Measurements from ENCODE around the gene ULK4.
"Not testable (repeated sequence)": the region's sequence is repeated elsewhere in the genome, so short reads cannot be mapped to it uniquely, and the experiment has no call there.

ULK4 gene

DNA sequence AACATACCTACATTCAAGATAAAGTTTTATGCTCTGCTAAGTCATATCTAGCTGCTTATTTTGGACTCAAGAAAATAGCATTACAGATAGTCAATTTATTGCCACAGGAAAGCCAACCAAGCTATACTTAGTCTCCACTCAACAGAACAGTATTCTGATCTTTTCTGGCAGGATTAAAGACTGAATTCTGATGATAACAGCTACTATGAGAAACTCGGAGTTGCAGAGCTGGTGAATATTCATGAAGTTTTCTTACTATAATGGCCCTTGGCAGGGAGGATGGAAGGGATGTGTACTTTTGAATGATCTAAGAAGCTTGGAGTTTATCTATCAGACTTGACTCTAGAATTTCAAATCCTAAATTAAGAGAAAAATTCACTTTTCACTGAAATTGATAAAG lies 524.9 kb downstream of the ULK4 start:
- no peak for DNase-seq (ENCODE audit: low spot score)

DNA sequence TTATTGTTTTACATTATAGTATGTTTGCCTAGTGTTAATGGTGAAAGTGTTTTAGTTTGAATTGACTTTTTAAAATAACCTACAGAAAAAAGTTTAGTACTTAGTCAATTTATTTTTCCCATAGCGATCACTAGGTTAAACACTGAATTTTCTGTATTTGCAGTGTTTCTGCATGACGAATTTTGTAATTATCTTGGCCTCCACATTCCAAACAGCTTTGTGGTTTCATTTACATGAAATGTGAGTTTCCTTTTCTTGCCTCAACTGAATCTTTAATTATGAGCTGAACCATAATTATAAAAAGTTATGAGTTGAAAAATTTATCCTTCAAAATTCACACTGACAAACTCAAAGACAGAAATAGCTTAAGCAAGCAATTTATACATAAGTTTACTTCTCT lies 527.1 kb downstream of the ULK4 start:
- no peak for DNase-seq (ENCODE audit: low spot score)

DNA sequence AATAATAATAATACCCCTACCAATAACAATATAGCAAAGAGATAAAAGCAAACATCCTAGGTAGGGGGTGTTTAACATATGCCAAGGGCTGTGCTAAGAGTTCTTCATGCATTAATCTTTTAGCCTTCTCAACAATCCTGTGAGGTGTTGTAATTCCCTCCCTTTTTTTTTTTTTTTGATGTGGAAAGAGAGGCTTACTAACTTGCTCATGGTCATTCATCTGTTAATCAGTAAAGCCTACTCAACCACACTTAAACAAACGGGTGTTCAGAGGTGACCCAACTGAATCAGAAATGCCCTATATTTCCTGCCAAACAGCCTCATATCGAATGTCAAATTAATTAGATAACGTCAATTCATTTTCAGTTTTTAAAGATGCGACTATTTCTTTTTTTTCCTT lies 530.5 kb downstream of the ULK4 start:
- DNase-seq (ENCODE audit: low spot score) = no peak

DNA sequence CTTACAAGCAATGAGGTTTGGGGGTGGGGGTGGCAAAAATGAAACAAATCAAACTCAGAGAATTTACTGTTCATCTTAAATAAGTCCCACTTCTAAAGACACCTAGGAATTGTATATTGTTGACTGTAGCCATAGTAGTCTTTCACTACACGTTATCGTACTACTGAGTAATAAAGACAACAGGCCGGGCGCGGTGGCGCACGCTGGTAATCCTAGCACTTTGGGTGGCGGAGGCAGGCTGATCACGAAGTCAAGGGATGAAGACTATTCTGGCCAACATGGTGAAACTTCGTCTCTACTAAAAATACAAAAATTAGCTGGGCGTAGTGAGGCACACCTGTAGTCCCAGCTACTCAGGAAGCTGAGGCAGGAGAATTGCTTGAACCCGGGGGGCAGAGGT lies 531.0 kb downstream of the ULK4 start:
- no peak for DNase-seq (ENCODE audit: low spot score)

DNA sequence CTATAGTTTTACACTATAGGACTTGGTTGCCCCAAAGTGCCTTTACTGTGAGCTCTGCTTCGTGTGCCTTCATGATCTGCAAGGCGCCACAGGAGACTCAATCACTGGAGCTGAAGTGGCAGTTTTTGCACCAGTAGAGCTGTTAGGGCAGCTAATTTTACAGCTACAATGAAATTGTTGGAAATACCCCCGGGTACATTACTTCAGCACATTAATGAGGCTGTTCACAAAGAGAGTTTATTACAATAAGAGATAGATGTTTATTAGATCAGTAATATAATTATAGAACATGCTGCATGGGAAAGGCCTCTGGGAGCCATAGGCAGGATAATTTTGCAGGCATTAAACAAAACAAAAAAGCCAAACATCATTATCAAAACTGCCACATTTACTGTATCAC lies 531.5 kb downstream of the ULK4 start:
- no peak for DNase-seq (ENCODE audit: low spot score)

DNA sequence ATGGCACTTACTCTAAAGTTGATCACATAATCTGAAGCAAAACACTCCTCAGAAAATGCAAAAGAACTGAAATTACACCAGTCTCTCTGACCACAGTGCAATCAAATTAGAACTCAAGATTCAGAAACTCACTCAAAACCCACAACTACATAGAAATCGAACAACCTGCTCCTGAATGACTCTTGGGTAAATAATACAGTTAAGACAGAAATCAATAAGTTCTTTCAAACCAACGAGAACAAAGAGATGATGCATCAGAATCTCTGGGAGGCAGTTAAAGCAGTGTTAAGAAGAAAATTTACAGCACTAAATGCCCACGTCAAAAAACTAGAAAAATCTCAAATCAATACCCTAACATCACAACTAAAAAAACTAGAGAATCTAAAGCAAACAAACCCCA lies 535.4 kb downstream of the ULK4 start:
- no peak for DNase-seq (ENCODE audit: low spot score)

DNA sequence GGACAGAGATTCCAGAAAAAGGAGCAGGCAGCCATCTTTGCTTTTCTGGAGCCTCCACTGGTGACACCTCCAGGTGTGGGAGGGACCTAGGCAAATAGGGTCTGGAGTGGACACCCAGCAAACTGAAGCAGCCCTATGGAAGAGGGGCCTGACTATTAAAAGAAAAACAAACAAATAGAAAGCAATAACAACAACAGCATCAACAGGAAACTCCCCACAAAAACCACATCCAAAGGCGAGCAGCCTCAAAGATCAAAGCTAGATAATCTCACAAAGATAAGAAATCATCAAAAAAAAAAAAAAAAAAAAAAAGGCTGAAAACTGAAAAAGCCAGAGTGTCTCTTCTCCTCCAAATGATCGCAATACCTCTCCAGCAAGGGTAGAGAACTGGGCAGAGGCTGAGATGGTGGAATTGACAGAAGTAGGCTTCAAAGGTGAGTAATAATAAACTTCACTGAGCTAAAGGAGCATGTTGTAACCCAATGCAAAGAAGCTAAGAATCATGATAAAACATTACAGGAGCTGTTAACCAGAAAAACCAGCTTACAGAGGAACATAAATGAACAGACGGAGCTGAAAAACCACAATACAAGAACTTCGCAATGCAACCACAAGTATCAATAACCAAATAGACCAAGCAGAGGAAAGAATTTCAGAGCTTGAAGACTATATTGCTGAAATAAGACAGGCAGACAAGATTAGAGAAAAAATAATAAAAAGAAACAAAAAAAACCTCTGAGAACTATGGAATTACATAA lies 537.2 kb downstream of the ULK4 start:
- no peak for DNase-seq (ENCODE audit: low spot score)

DNA sequence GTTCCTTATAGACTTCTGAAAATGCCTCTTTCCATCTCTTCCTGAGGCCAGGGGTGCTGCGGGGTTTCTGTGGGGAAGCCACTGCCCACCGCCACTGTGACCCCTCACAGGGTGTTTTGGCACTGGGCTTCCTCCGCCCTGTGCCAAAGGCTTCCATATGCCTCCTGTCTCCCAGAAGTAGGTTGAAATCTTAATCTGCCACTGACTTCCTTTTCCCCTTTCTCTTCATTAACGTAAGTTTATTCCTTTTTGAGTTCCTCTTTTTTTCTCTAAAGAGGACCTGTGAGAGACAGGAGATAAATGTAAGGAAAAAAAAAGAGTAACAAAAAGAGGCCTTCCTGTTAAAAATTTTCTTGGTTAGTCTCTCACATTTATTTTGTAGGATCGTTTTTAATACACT lies 542.1 kb downstream of the ULK4 start:
- no peak for DNase-seq (ENCODE audit: low spot score)

DNA sequence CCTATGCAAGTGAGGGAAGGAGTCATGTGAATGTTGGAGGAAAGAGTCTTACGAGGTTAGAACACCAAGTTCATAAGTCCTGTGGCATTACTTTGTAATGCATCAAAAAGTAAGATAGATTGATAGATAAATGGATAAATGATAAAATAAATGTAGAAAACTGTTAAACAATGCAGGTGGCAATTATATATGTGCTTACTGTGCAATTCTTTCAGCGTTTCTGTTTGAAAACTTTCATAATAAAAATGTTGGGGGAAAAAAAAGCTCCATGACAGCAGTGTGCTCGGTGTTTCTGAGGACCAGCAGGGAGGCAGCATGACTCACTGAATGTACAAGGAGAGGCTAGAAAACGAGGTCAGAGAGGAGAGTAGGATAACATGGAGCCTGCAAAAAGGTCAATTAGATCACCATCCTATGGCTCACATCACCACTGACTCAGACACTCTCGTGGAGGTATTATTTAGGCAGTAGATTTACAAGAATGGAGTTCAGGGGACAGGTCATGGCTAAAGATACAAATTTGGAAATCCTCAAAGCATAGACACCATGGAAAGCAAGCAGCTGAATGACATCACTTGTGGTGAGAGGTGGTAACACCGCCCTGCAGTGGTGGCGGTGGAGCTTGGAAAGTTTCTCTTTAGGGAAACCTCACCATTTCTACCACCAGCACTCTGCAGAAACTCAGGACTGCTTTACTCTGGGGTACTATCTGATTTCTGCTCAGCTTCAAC lies 542.8 kb downstream of the ULK4 start:
- DNase-seq (ENCODE audit: low spot score) = no peak

DNA sequence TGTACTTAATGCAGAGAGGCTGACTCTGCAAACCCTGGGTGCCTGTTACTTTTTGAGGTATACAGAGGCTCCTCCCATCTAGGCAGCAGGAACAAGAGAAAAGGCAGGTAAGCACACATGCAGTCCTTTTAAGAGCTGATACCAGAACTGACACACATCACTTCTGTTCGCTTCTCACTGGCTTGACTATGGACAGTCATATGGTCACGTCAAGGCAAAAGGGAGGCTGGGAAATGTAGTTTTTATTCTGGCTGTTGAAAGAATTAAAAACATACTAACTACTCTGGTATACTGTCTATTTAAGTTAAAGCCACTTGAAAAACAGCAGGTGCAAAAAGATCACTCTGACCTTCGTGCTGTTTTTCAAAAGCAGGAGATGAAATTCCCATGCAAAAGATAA lies 544.3 kb downstream of the ULK4 start:
- DNase-seq (ENCODE audit: low spot score) = no peak

DNA sequence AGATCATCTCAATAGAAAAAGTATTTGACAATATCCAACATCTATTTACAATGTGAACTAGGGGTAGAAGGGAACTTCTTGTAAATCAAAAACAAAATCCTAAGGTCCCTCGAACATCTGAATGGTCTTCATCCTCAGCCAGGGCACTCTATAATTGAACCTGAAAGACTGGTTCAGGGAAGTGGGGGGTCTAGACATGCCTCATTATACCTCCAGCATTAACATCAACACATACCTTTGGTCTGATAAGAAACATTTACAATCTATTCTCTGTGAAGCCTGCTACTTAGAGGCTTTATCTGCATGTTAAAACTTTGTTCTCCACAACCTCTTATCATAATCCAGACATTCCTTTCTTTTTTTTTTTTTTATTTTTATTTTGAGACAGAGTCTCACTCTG lies 550.8 kb downstream of the ULK4 start:
- DNase-seq (ENCODE audit: low spot score) = no peak

DNA sequence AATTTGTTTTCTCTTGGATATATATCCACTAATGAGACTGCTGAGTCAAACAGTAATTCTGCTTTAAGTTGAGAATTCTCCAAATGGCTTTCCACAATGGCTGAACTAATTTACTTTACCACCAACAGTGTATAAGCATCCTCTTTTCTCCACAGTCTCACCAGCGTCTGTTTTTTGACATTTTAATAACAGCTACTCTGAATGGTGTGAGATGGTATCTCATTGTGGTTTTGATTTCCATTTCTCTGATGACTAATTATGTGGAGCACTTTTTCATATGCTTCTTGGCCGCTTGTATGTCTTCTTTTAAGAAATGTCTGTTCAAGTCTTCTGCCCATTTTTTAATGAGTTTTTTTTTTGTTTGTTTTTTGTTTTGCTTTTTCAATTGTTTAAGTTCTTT lies 556.4 kb downstream of the ULK4 start:
- DNase-seq (ENCODE audit: low spot score) = no peak

DNA sequence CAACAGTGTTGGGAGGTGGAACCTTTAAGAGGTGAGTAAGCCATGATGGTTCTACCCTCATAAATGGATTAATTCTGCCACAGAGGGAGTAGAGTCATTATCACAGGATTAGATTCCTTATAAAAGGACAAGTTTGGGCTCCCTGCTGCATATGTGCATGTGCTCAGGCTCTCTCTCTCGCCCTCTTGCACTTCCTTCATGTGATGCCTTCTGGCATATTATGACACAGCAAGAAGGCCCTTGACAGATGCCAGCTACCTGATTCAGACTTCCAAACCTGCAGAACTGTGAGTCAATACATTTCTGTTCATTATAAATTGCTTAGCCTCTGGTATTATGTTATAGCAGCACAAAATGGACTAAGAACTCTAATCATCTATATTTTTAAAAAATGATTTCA lies 557.3 kb downstream of the ULK4 start:
- DNase-seq (ENCODE audit: low spot score) = no peak

DNA sequence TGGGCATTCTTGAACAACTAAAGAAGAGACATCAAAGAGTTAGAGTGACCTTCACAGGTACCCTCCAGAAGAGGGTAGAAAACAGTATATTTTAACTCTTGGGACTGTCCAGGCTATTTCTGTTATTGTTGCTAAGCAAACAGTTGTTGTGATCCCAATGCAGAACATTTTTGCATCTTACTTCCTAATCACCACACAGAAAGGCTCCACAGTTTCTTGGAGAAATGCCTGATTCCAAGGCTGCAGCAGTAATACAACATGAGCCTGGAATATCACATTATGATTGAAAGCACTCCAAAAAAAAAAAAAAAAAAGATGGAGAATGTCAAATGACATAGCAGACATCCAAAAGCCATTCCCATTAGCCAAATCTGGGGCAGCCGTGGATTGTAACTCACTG lies 567.0 kb downstream of the ULK4 start:
- DNase-seq (ENCODE audit: low spot score) = no peak

DNA sequence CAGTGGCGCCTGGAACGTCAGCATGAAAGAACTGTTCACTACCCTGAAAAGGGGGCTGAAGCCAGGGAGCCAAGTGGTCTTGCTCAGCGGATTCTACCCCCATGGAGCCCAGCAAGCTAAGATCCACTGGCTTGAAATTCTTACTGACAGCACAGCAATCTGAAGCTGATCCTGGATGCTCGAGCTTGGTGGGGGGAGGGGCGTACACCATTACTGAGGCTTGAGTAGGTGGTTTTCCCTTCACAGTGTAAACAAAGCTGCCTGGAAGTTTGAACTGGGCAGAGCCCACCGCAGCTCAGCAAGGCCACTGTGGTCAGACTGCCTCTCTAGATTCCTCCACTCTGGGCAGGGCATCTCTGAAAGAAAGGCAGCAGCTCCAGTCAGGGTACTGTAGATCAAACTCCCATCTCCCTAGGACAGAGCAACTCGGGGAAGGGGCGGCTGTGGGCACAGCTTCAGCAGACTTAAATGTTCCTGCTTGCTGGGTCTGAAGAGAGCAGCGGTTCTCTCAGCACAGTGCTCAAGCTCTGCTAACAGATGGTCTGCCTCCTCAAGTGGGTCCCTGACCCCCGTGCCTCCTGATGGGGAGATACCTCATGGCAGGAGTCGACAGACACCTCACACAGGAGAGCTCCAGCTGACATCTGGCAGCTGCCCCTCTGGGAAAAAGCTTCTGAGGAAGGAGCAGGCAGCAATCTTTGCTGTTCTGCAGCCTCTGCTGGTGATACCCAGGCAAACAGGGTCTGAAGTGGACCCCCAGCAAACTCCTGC lies 591.0 kb downstream of the ULK4 start:
- DNase-seq (ENCODE audit: low spot score) = not testable (repeated sequence)

DNA sequence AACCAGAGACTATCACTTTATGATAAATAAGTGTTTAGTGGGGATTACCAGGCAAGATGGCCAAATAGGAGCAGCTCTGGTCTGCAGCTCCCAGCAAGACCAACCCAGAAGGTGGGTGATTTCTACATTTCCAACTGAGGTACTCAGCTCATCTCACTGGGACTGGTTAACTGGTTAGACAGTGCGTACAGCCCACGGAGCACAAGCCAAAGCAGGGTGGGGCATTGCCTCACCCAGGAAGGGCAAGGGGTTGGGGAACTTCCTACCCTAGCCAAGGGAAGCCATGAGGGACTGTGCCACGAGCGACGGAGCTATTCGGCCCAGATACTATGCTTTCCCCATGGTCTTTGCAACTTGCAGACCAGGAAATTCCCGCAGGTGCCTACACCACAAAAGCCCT lies 591.6 kb downstream of the ULK4 start:
- no peak for DNase-seq (ENCODE audit: low spot score)

DNA sequence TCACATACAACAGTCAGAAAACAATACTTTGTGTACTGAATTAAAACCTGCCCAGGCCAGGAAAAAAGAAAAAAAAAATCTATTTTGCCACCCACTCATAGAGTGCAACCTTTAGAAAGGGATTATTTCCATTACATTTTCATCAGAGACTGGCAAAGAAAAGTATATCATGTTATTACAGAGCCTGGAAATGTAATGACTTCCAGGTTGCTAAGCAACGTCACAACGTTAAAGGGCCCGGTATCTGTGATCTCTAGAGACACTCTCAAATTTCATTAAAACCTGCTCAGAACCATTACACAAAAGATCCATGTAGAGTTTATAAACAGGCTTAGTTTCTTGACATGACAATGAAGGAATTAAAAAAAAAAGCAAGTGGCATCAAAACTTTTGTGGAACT lies 592.1 kb downstream of the ULK4 start:
- no peak for DNase-seq (ENCODE audit: low spot score)

DNA sequence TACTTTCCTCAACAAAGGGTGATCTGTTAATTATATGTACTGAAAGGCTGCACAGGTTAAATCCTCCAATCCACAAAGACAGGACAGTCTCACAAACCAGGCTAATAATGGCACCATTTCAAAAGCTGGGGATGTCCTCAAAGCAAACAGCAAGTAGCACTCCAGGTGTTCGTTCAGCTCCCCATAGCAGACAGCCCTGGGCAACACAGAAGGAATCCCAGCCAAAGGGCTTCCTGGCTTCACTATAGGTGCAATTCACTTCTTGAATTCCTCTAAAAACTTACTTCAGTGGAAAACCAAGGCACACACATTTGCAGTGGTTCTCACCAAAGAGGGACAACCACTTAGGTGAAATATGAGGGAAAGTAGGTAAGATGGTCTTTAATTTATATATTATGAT lies 595.9 kb downstream of the ULK4 start:
- DNase-seq (ENCODE audit: low spot score) = no peak

DNA sequence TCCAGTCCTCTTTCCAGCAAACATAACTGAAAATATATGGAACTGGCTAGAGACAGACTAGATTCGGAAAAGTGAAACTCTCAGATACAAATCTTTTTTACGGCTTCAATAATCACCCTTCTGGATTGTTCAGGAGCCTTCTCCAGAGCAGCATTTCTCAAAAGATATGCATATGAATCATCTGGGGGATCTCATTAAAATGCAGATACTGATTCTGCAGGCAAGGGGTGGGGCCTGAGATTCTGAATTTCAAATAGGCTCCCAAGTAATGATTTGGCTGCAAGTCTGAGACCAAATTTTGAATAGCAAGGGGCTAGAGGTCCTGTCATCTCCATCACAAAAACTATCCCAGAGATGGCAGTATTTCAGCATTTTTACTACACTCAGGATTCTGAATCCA lies 597.2 kb downstream of the ULK4 start:
- peak; percentile 22 for DNase-seq (ENCODE audit: low spot score)

DNA sequence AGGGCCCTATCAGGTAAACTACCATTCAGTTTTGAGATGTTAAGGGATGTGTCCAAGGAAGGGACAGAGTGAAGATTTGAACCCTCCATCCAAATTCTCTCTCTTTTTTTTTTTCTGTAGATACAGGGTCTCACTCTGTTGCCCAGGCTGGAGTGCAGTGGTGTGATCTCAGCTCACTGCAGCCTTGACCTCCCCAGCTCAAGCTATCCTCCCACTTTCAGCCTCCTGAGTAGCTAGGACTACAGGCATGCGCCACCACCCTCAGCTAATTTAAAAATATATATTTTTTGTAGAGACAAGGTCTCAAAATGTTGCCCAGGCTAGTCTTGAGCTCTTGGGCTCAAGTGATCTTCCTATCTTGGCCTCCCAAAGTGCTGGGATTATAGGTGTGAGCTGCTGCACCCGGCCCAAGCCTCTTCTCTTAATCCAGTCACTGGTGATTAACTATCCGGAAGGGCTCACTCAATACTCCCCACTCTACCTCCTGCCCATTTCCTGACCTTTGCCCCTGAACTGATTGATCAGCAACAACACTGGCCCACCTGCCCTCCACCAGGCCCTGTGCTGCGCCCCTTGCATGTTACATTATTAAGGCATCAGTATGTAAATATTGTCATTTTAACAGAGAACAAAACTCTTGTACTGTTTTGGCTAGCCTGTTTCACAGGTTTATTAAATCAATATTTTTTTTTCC lies 597.9 kb downstream of the ULK4 start:
- no peak for DNase-seq (ENCODE audit: low spot score)

DNA sequence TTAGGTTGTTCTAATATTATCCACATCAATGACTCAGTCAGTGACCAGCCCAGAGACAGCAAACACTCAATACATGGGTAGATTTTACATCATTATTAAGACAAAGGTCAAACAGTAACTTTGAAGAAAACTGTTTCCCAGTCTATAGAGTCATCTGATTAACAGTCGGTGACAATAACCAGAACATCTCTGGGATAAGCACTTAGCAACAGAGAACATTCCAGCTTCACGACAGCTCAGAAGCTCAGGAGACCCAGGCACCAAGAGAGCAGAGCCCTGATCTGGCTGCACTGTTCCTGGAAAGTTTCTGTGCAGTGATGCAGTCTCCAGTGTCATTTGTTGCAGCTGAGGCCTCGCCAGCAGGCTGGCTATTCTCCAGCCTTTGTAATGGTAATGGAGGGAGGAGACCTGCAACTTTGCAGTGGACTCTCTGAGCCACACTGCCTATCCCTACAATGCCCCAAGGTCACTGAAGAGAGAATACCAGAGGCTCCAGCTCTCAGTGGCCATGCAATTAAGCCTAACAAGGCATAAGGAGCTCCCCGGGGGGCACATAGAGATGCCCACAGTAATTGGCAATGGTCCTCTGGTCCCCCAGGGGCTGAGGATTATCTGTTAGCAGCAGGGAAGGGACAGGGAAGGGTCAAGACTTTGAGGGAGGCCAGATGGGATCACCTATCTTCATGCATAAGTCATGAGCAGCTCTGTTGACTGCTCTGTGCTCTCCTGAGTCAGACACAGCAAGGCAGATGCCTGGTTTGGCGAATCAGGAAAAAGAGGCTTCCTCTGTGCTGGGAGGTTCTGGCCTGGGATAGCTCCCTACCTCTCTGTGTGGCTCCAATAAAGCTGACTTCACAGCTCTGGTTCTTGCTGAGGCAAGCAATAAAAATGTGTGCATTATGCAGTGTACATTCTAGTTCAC lies 599.0 kb downstream of the ULK4 start:
- no peak for DNase-seq (ENCODE audit: low spot score)

All from putamen (tissue), 1 donor.